IMR-90 (cell line): ENCODE results near the gene PCP4. TPM values are rescaled to one million over a fixed set of nuclear protein-coding genes. Genes with fewer than 3 reads are reported as not detected.

Source experiments
- ATAC-seq: fragments of 200-7000 bp; cut with Tn5 transposase; 2 replicates; pipeline ENCODE4 v1.9.1; 2020; ENCODE audit warnings: low read depth, mild to moderate bottlenecking, moderate library complexity
- BruUV-seq: library from RNA; stranded (reverse); fragments of 400-500 nt; replicated peaks from 2 replicates; lab custom pipeline; 2021; lab: Mats Ljungman, UMichigan
- CTCF ChIA-PET: fragments of 300-600 bp; formaldehyde crosslinking; extraction: SDS; loops from one replicate; lab custom pipeline; 2021; ENCODE audit warnings: antibody characterized with exemption; lab: Yijun Ruan, JAX
- POLR2A ChIA-PET: fragments of 300-600 bp; sonication (Branson Sonifier 250); formaldehyde crosslinking; loops from one replicate; lab custom pipeline; 2022; ENCODE audit warnings: antibody characterized with exemption; ENCODE audit not compliant: unreplicated experiment; lab: Charles Lee
- DNase-seq: peaks from one replicate; pipeline ENCODE4 v3.0.0; 2013
- H2AFZ ChIP-seq: replicated peaks from 2 replicates; pipeline ENCODE3; 2013; ENCODE audit warnings: low read length, mild to moderate bottlenecking; ENCODE audit not compliant: poor library complexity
- H2AK5ac ChIP-seq: 2 replicates; pipeline ENCODE4 v1.6.1; 2013; ENCODE audit warnings: low read depth, low read length, inconsistent platforms
- H2AK9ac ChIP-seq: replicated peaks from 2 replicates; pipeline ENCODE3; 2013; ENCODE audit warnings: mild to moderate bottlenecking, low read depth, low read length, moderate library complexity; ENCODE audit not compliant: poor library complexity
- H2BK120ac ChIP-seq: 2 replicates; pipeline ENCODE4 v1.6.1; 2013; ENCODE audit warnings: low read depth, low read length, inconsistent platforms
- H2BK15ac ChIP-seq: 3 replicates; pipeline ENCODE4 v1.6.1; 2013; ENCODE audit warnings: low read depth, low read length, inconsistent platforms
- H2BK20ac ChIP-seq: 2 replicates; pipeline ENCODE4 v1.6.1; 2013; ENCODE audit warnings: low read depth, mild to moderate bottlenecking, inconsistent platforms, low read length, moderate library complexity
- H2BK5ac ChIP-seq: 2 replicates; pipeline ENCODE4 v1.6.1; 2013; ENCODE audit warnings: mild to moderate bottlenecking, low read depth, low read length, inconsistent platforms; ENCODE audit not compliant: poor library complexity, severe bottlenecking
- H3K14ac ChIP-seq: replicated peaks from 2 replicates; pipeline ENCODE4 v1.6.1; 2013; ENCODE audit warnings: low read depth, low read length, inconsistent platforms
- H3K18ac ChIP-seq: 2 replicates; pipeline ENCODE4 v1.6.1; 2013; ENCODE audit warnings: low read depth, low read length, control low read depth
- H3K23ac ChIP-seq: 2 replicates; pipeline ENCODE4 v1.6.1; 2013; ENCODE audit warnings: low read depth, low read length, inconsistent platforms
- H3K27ac ChIP-seq: 2 replicates; pipeline ENCODE4 v1.5.1; 2013; ENCODE audit warnings: mild to moderate bottlenecking, control low read depth, low read length; ENCODE audit not compliant: insufficient read depth
- H3K27me3 ChIP-seq: 2 replicates; pipeline ENCODE4 v1.6.1; 2013; ENCODE audit warnings: low read length; ENCODE audit not compliant: control insufficient read depth, insufficient read depth
- H3K36me3 ChIP-seq: 2 replicates; pipeline ENCODE4 v1.6.1; 2013; ENCODE audit warnings: low read length, mixed read lengths; ENCODE audit not compliant: control insufficient read depth, insufficient read depth
- H3K4ac ChIP-seq: 2 replicates; pipeline ENCODE4 v1.6.1; 2013; ENCODE audit warnings: low read depth, low read length, inconsistent platforms
- H3K4me1 ChIP-seq: 2 replicates; pipeline ENCODE4 v1.6.1; 2013; ENCODE audit warnings: low read length, mixed read lengths; ENCODE audit not compliant: control insufficient read depth, insufficient read depth
- H3K4me2 ChIP-seq: 2 replicates; pipeline ENCODE4 v1.6.1; 2013; ENCODE audit warnings: low read depth, mild to moderate bottlenecking, control low read depth, low read length, moderate library complexity
- H3K4me3 ChIP-seq: 2 replicates; pipeline ENCODE4 v1.5.1; 2013; ENCODE audit warnings: low read depth, mild to moderate bottlenecking, control low read depth, low read length, moderate library complexity; ENCODE audit not compliant: insufficient read depth
- H3K56ac ChIP-seq: 2 replicates; pipeline ENCODE4 v1.6.1; 2013; ENCODE audit warnings: low read length, inconsistent platforms; ENCODE audit not compliant: insufficient read depth; ENCODE audit errors: extremely low read depth
- H3K79me1 ChIP-seq, 2 experiments: 2 replicates each; pipeline ENCODE4 v1.6.1; 2013; ENCODE audit warnings: low read length in 2 of 2, inconsistent platforms in 1 of 2, low read depth in 1 of 2
- H3K9ac ChIP-seq: 2 replicates; pipeline ENCODE4 v1.6.1; 2013; ENCODE audit warnings: low read depth, low read length, control low read depth
- H3K9me1 ChIP-seq: 2 replicates; pipeline ENCODE4 v1.6.1; 2013; ENCODE audit warnings: low read length, inconsistent platforms; ENCODE audit not compliant: insufficient read depth
- H3K9me3 ChIP-seq: 2 replicates; pipeline ENCODE4 v1.6.1; 2013; ENCODE audit warnings: low read length; ENCODE audit not compliant: control insufficient read depth, insufficient read depth
- H4K20me1 ChIP-seq: 2 replicates; pipeline ENCODE4 v1.6.1; 2013; ENCODE audit warnings: low read length, inconsistent platforms; ENCODE audit not compliant: insufficient read depth
- H4K5ac ChIP-seq: 2 replicates; pipeline ENCODE4 v1.6.1; 2013; ENCODE audit warnings: mild to moderate bottlenecking, low read depth, low read length, control low read depth
- H4K8ac ChIP-seq, 2 experiments: 2 replicates each; pipeline ENCODE4 v1.6.1; 2013; ENCODE audit warnings: low read depth in 2 of 2, low read length in 2 of 2, control low read depth in 1 of 2, inconsistent platforms in 1 of 2
- H4K91ac ChIP-seq: 2 replicates; pipeline ENCODE4 v1.6.1; 2013; ENCODE audit warnings: low read depth, low read length, inconsistent platforms; ENCODE audit not compliant: insufficient read depth
- BHLHE40 ChIP-seq: fragments of 150-350 bp; IDR thresholded peaks from 2 replicates; pipeline ENCODE4 v1.6.1; 2016; ENCODE audit warnings: mild to moderate bottlenecking, low read depth, low read length
- CEBPB ChIP-seq: IDR thresholded peaks from 2 replicates; pipeline ENCODE4 v1.6.1; 2012; ENCODE audit warnings: low read depth, low read length, improper control_type of control experiment
- CHD1 ChIP-seq: IDR thresholded peaks from 2 replicates; pipeline ENCODE4 v1.6.1; 2012; ENCODE audit warnings: low read depth, low read length, improper control_type of control experiment
- CTCF ChIP-seq: conservative IDR thresholded peaks from 2 replicates; pipeline ENCODE4 v1.5.1; 2012; ENCODE audit warnings: mild to moderate bottlenecking, low read depth, low read length, improper control_type of control experiment
- ELK1 ChIP-seq: fragments of 150-350 bp; IDR thresholded peaks from 2 replicates; pipeline ENCODE4 v1.6.1; 2016; ENCODE audit warnings: low read depth, mild to moderate bottlenecking, low read length, moderate library complexity, borderline replicate concordance
- FOS ChIP-seq: fragments of 150-350 bp; IDR thresholded peaks from 2 replicates; pipeline ENCODE4 v1.6.1; 2016; ENCODE audit warnings: low read depth, low read length
- MAFK ChIP-seq: IDR thresholded peaks from 2 replicates; pipeline ENCODE4 v1.6.1; 2012; ENCODE audit warnings: low read depth, low read length, improper control_type of control experiment
- MAZ ChIP-seq: IDR thresholded peaks from 2 replicates; pipeline ENCODE4 v1.6.1; 2012; ENCODE audit warnings: low read depth, mild to moderate bottlenecking, low read length, improper control_type of control experiment, moderate library complexity, borderline replicate concordance
- MXI1 ChIP-seq: IDR thresholded peaks from 2 replicates; pipeline ENCODE4 v1.6.1; 2012; ENCODE audit warnings: low read depth, mild to moderate bottlenecking, low read length, moderate library complexity, borderline replicate concordance
- NFE2L2 ChIP-seq: fragments of 150-350 bp; IDR thresholded peaks from 2 replicates; pipeline ENCODE4 v1.6.1; 2016; ENCODE audit warnings: low read depth, mild to moderate bottlenecking, low read length
- POLR2A ChIP-seq: IDR thresholded peaks from 2 replicates; pipeline ENCODE4 v1.6.1; 2012; ENCODE audit warnings: mild to moderate bottlenecking, low read depth, low read length
- RAD21 ChIP-seq: IDR thresholded peaks from 2 replicates; pipeline ENCODE4 v1.6.1; 2012; ENCODE audit warnings: low read length, improper control_type of control experiment
- RCOR1 ChIP-seq: IDR thresholded peaks from 2 replicates; pipeline ENCODE4 v1.6.1; 2012; ENCODE audit warnings: mild to moderate bottlenecking, low read length, improper control_type of control experiment; ENCODE audit not compliant: insufficient replicate concordance
- RFX5 ChIP-seq: IDR thresholded peaks from 2 replicates; pipeline ENCODE4 v1.8.0; 2012; ENCODE audit warnings: low read depth, mild to moderate bottlenecking, low read length, moderate library complexity
- SMC3 ChIP-seq: fragments of 150-350 bp; IDR thresholded peaks from 2 replicates; pipeline ENCODE4 v1.6.1; 2016; ENCODE audit warnings: low read depth, mild to moderate bottlenecking, antibody characterized with exemption, low read length, moderate library complexity
- USF2 ChIP-seq: fragments of 150-350 bp; IDR thresholded peaks from 2 replicates; pipeline ENCODE4 v1.6.1; 2017; ENCODE audit warnings: mild to moderate bottlenecking, antibody characterized with exemption, low read length, low read depth
- WGBS, 2 experiments: methylation state at CpG; one replicate each; pipeline versions ENCODE4 v1.1.5 to v1.1.7; 2013; ENCODE audit warnings: missing lambda C conversion rate in 2 of 2; ENCODE audit not compliant: insufficient read length in 1 of 2; ENCODE audit errors: extremely low coverage in 2 of 2; 5-methylcytosine and 5-hydroxymethylcytosine counted together
- dilution Hi-C: fragments of 300-500 bp; cut with HindIII; formaldehyde crosslinking; loops from one replicate; pipeline ENCODE4 v1.14.3; 2018; ENCODE audit warnings: low sequenced_read_pairs; ENCODE audit not compliant: unreplicated experiment
- in situ Hi-C: fragments of 300-500 bp; cut with MboI; formaldehyde crosslinking; loops from 3 replicates; pipeline ENCODE4 v1.14.3; 2019; ENCODE audit warnings: low sequenced_read_pairs, inconsistent platforms, mixed read lengths
- intact Hi-C: fragments of 100-400 bp; cut with micrococcal nuclease; formaldehyde crosslinking; loops from 2 replicates; pipeline ENCODE4 v1.10.0; 2022
- polyA plus RNA-seq, 3 experiments: library from polyadenylated mRNA; depleted of rRNA; stranded (reverse); fragments of >200 nt; gene quantifications; 2 replicates each; pipeline ENCODE4 v1.2.3, GENCODE V29; 2012; ENCODE audit warnings: low replicate concordance in 1 of 3
- total RNA-seq: library from RNA; depleted of rRNA; stranded (reverse); fragments of >200 nt; gene quantifications from 2 replicates; pipeline ENCODE4 v1.2.3, GENCODE V29; 2012

Gene PCP4
- total and polyA plus RNA-seq, 2 of the 4 experiments (the other 2 are of a cell fraction), result not detected

GRCh38 chr21:39932335-39932734, 65.1 kb downstream of the PCP4 start:
- Histone ChIP-seq H3K9ac (no peak overlapping the region), H2BK15ac (no peak overlapping the region), H3K23ac (no peak overlapping the region), H3K9me3 (peaks cover 30% of the 10 kb centered on the region), H3K36me3 (no peaks in the 10 kb centered on the region), H3K14ac (no peak overlapping the region), H2BK120ac (no peak overlapping the region), H2AK9ac (no peak overlapping the region), H2AFZ (no peak overlapping the region), H4K20me1 (no peaks in the 10 kb centered on the region), H2AK5ac (no peak overlapping the region), H3K4me2 (no peak overlapping the region), H3K9me1 (no peaks in the 10 kb centered on the region), H3K79me1 (no peaks in the 10 kb centered on the region), H4K5ac (no peak overlapping the region), H3K56ac (no peak overlapping the region), H3K4me1 (no peaks in the 10 kb centered on the region), H2BK20ac (no peak overlapping the region), H4K8ac (no peak overlapping the region), H2BK5ac (no peak overlapping the region), H3K4me3 (no peak overlapping the region), H3K27me3 (no peaks in the 10 kb centered on the region), H3K4ac (no peak overlapping the region), H3K18ac (no peak overlapping the region), H3K27ac (no peak overlapping the region), H4K91ac (no peak overlapping the region)
- no TSS peak for BruUV-seq
- ATAC-seq (no peak), DNase-seq (no peak)
- intact Hi-C loops (no loop called here), in situ Hi-C loops (no loop called here), dilution Hi-C loops (no loop called here)
- ChIA-PET POLR2A (no interaction called here), CTCF (no interaction called here)
- TF ChIP-seq FOS (no peak), CTCF (no peak), BHLHE40 (no peak), CHD1 (no peak), USF2 (no peak), MAZ (no peak), CEBPB (no peak), RAD21 (no peak), SMC3 (no peak), MXI1 (no peak), RCOR1 (no peak), ELK1 (no peak), MAFK (no peak), NFE2L2 (no peak), RFX5 (no peak), POLR2A (no peak)
- WGBS, 2 experiments, result no CpG with 5 or more reads among the region's 1 CpG
